HepG2 (cell line): ENCODE measurements around the gene UNC79. TPM values are rescaled to one million over a fixed set of nuclear protein-coding genes. Genes with fewer than 3 reads are reported as not detected.
A peak's percentile ranks its signal among the peaks of the same experiment; 100 is the strongest.

ENCODE experiments used
- ATAC-seq: fragments of 200-7000 bp; cut with Tn5 transposase; 3 replicates; pipeline ENCODE4 v1.9.1; 2020; ENCODE audit warnings: mild to moderate bottlenecking, moderate library complexity
- BruUV-seq: library from RNA; stranded (reverse); fragments of 400-500 nt; replicated peaks from 2 replicates; lab custom pipeline; 2021; lab: Mats Ljungman, UMichigan
- CTCF ChIA-PET: fragments of 300-600 bp; formaldehyde crosslinking; extraction: SDS; loops from one replicate; lab custom pipeline; 2021; ENCODE audit warnings: low total read pairs, inconsistent platforms, low intra/inter-chr PET ratio; lab: Yijun Ruan, JAX
- POLR2A ChIA-PET: fragments of 350-600 bp; sonication (Branson Sonifier 250); formaldehyde crosslinking; loops from one replicate; lab custom pipeline; 2020; ENCODE audit warnings: antibody characterized with exemption, inconsistent platforms; lab: Yijun Ruan, JAX
- DNase-seq: peaks from one replicate; pipeline ENCODE4 v3.0.0-alpha.2; 2015; ENCODE audit warnings: low spot score
- FAIRE-seq: peaks from 3 replicates; lab custom pipeline; 2011; peaks lifted over from hg19 to GRCh38; lab: Jason Lieb, UNC
- H2AFZ ChIP-seq: one replicate; pipeline ENCODE4 v1.6.1; 2011; ENCODE audit warnings: low read length, inconsistent platforms
- H3K27ac ChIP-seq: fragments of 300-600 bp; 3 replicates; pipeline ENCODE4 v1.8.0; 2011; ENCODE audit warnings: mixed run types, mild to moderate bottlenecking, mixed read lengths, low read length, inconsistent platforms; ENCODE audit not compliant: insufficient read depth; ENCODE audit errors: extremely low read length
- H3K27me3 ChIP-seq, 2 experiments: fragments of 200-600 bp in 1 of 2; 2 replicates in 1 of 2; 3 replicates in 1 of 2; pipeline versions ENCODE4 v1.6.0 to v1.8.0; 2011; ENCODE audit warnings: low read length in 2 of 2, mild to moderate bottlenecking in 2 of 2, moderate library complexity in 2 of 2, inconsistent platforms in 1 of 2; ENCODE audit not compliant: insufficient read depth in 2 of 2, control insufficient read depth in 1 of 2
- H3K36me3 ChIP-seq, 2 experiments: fragments of 200-600 bp in 1 of 2; replicated peaks in 1 of 2; 2 replicates in 1 of 2; 3 replicates in 1 of 2; pipeline versions ENCODE4 v1.5.1 to v1.8.0; 2011; ENCODE audit warnings: low read length in 2 of 2, inconsistent platforms in 1 of 2; ENCODE audit not compliant: insufficient read depth in 2 of 2, control insufficient read depth in 1 of 2
- H3K4me1 ChIP-seq: 2 replicates; pipeline ENCODE4 v1.5.1; 2012; ENCODE audit warnings: low read length, inconsistent platforms; ENCODE audit not compliant: insufficient read depth
- H3K4me2 ChIP-seq: 2 replicates; pipeline ENCODE4 v1.6.0; 2011; ENCODE audit warnings: low read depth, low read length, inconsistent platforms
- H3K4me3 ChIP-seq, 3 experiments: fragments of 200-600 bp in 1 of 3; sonication (generic), shearing (Covaris generic) in 1 of 3; replicated peaks in 1 of 3; 2 replicates each; pipeline ENCODE4 v1.5.1; 2011 to 2016; ENCODE audit warnings: low read length in 3 of 3, inconsistent platforms in 2 of 3, low read depth in 2 of 3, mild to moderate bottlenecking in 2 of 3, control low read depth in 1 of 3, mixed read lengths in 1 of 3; ENCODE audit not compliant: insufficient read depth in 1 of 3
- H3K79me2 ChIP-seq: one replicate; pipeline ENCODE4 v1.6.1; 2011; ENCODE audit warnings: low read length, inconsistent platforms; ENCODE audit not compliant: insufficient read depth
- H3K9ac ChIP-seq: 2 replicates; pipeline ENCODE4 v1.6.0; 2011; ENCODE audit warnings: mild to moderate bottlenecking, low read depth, low read length, inconsistent platforms; ENCODE audit not compliant: insufficient read depth
- H3K9me3 ChIP-seq: 2 replicates; pipeline ENCODE4 v1.5.1; 2012; ENCODE audit warnings: mild to moderate bottlenecking, low read length
- H4K20me1 ChIP-seq: 2 replicates; pipeline ENCODE4 v1.6.0; 2011; ENCODE audit warnings: inconsistent platforms, mild to moderate bottlenecking, low read length, moderate library complexity; ENCODE audit not compliant: insufficient read depth
- ARNTL ChIP-seq: sonication (generic); formaldehyde crosslinking; IDR thresholded peaks from 2 replicates; pipeline ENCODE4 v1.4.0; 2020; ENCODE audit warnings: mild to moderate bottlenecking, missing genetic modification reagents
- CBX2 ChIP-seq, 2 experiments: fragments of 200-600 bp in 1 of 2; sonication (generic); formaldehyde crosslinking in 1 of 2; IDR thresholded peaks; 2 replicates each; pipeline versions ENCODE4 v1.7.0 to v1.8.1; 2018 to 2022; ENCODE audit warnings: low read depth in 2 of 2, low read length in 1 of 2, mild to moderate bottlenecking in 1 of 2, missing genetic modification reagents in 1 of 2
- IRF2 ChIP-seq: IDR thresholded peaks from 2 replicates; pipeline ENCODE4 v1.6.1; 2018; ENCODE audit warnings: missing genetic modification reagents, missing compliant biosample characterization
- PLSCR1 ChIP-seq: sonication (generic); formaldehyde crosslinking; IDR thresholded peaks from 2 replicates; pipeline ENCODE4 v1.5.0; 2020; ENCODE audit warnings: missing genetic modification reagents, mild to moderate bottlenecking, borderline replicate concordance
- POLR2A ChIP-seq, 2 experiments: IDR thresholded peaks; 2 replicates each; pipeline ENCODE4 v1.6.1; 2011; ENCODE audit warnings: low read depth in 2 of 2, low read length in 2 of 2, mild to moderate bottlenecking in 1 of 2, moderate library complexity in 1 of 2; ENCODE audit not compliant: insufficient read depth in 1 of 2
- RAD21 ChIP-seq: fragments of 450-650 bp; formaldehyde crosslinking; IDR thresholded peaks from 2 replicates; pipeline ENCODE4 v1.5.0; 2020; ENCODE audit warnings: mild to moderate bottlenecking
- SP140L ChIP-seq: sonication (generic); formaldehyde crosslinking; IDR thresholded peaks from 2 replicates; pipeline ENCODE4 v1.4.0; 2020; ENCODE audit warnings: missing genetic modification reagents, borderline replicate concordance
- USF2 ChIP-seq, 2 experiments: sonication (generic) in 1 of 2; formaldehyde crosslinking in 1 of 2; IDR thresholded peaks; 2 replicates each; pipeline versions ENCODE4 v1.5.1 to v1.6.1; 2011 to 2020; ENCODE audit warnings: borderline replicate concordance in 1 of 2, low read depth in 1 of 2, low read length in 1 of 2, mild to moderate bottlenecking in 1 of 2, missing genetic modification reagents in 1 of 2, moderate library complexity in 1 of 2
- ZBTB25 ChIP-seq: IDR thresholded peaks from 2 replicates; pipeline ENCODE4 v1.6.1; 2018; ENCODE audit warnings: missing genetic modification reagents
- ZNF430 ChIP-seq: sonication (generic); formaldehyde crosslinking; IDR thresholded peaks from 2 replicates; pipeline ENCODE4 v1.9.0; 2021; ENCODE audit warnings: mild to moderate bottlenecking, missing genetic modification reagents
- ZNF781 ChIP-seq: sonication (generic); formaldehyde crosslinking; IDR thresholded peaks from 2 replicates; pipeline ENCODE4 v1.5.1; 2020; ENCODE audit warnings: borderline replicate concordance, mild to moderate bottlenecking, missing genetic modification reagents; ENCODE audit errors: not compliant biosample characterization
- WGBS: methylation state at CpG from one replicate; pipeline ENCODE4 v1.1.6; 2017; ENCODE audit warnings: low lambda C conversion rate; 5-methylcytosine and 5-hydroxymethylcytosine counted together
- in situ Hi-C: cut with HindIII; loops from 2 replicates; pipeline ENCODE4 v1.10.0; 2017; ENCODE audit warnings: low pct_unique_long_range_greater_than_20kb; ENCODE audit not compliant: extremely low pct_ligation_motif_present
- intact Hi-C: fragments of 100-400 bp; cut with micrococcal nuclease; formaldehyde crosslinking; loops from one replicate; pipeline ENCODE4 v1.10.0; 2022; ENCODE audit not compliant: unreplicated experiment
- polyA plus RNA-seq, 8 experiments: library from polyadenylated mRNA; depleted of rRNA in 3 of 8; stranded (reverse) in 7 of 8; unstranded in 1 of 8; fragments of >200 nt; fragmentation: Illumina TruSeq in 4 of 8; extraction: Trizol in 4 of 8; gene quantifications; 2 replicates each; pipeline versions ENCODE4 v1.2.1 to v1.2.3, GENCODE V29; 2011 to 2016; ENCODE audit warnings: low read depth in 4 of 8, missing spikeins in 1 of 8, mixed read lengths in 1 of 8; ENCODE audit not compliant: insufficient read depth in 1 of 8
- total RNA-seq, 5 experiments: library from RNA; depleted of rRNA; stranded (reverse); fragments of >200 nt; fragmentation: Illumina TruSeq; extraction: Trizol; gene quantifications; 2 replicates each; pipeline ENCODE4 v1.2.3, GENCODE V29; 2016; ENCODE audit warnings: low read depth in 1 of 5

UNC79 gene
- total and polyA plus RNA-seq, 2 of the 13 experiments (the other 11 are each of a cell fraction or from before 2014, with no cell fraction given): under 0.01 TPM; not detected in 1

GRCh38 chr14:93725993-93726392 is 295.3 kb downstream of the UNC79 start:
- Histone ChIP-seq H2AFZ (no peak overlapping the region), H3K36me3 (no peaks in the 10 kb centered on the region), H4K20me1 (no peaks in the 10 kb centered on the region), H3K27me3 (no peaks in the 10 kb centered on the region), H3K9ac (no peak overlapping the region), H3K9me3 (no peaks in the 10 kb centered on the region), H3K27ac (no peak overlapping the region), H3K4me2 (no peak overlapping the region), H3K4me3 (no peak overlapping the region), H3K79me2 (no peaks in the 10 kb centered on the region), H3K4me1 (no peaks in the 10 kb centered on the region)
- WGBS: 83% methylated on average over 3 of the region's 9 CpGs
- no TSS peak for BruUV-seq
- ATAC-seq (no peak), DNase-seq (no peak), FAIRE-seq (no peak)
- intact Hi-C loops: no loop called here
- no peak for TF ChIP-seq ZNF781 (CRISPR knock-in tag)
- ChIA-PET CTCF (no interaction called here), POLR2A (no interaction called here)
- in situ Hi-C loops: no loop called here

- Histone ChIP-seq H3K36me3 (no peaks in the 10 kb centered on the region), H3K4me1 (no peaks in the 10 kb centered on the region), H3K4me3 (no peak overlapping the region), H4K20me1 (no peaks in the 10 kb centered on the region), H3K27ac (no peak overlapping the region), H3K27me3 (no peaks in the 10 kb centered on the region), H3K4me2 (no peak overlapping the region), H3K9ac (no peak overlapping the region), H2AFZ (no peak overlapping the region), H3K79me2 (no peaks in the 10 kb centered on the region), H3K9me3 (no peaks in the 10 kb centered on the region)
- DNase-seq (no peak), FAIRE-seq (no peak), ATAC-seq (peak; percentile 46; the same call in 2 of the 3 replicates)
- intact Hi-C loops: no loop called here
- CTCF ChIA-PET: no interaction called here
- in situ Hi-C loops: no loop called here
- no TSS peak for BruUV-seq
- POLR2A ChIA-PET: no interaction called here
- 81% methylated on average over 12 of the region's 23 CpGs for WGBS
- TF ChIP-seq RAD21 (CRISPR knock-in tag): no peak
- no peak for TF ChIP-seq ZBTB25
- TF ChIP-seq POLR2A (IDR thresholded peaks at IDR 0.05; ENCODE audit: insufficient read depth in 1 of 2, low read depth in 2 of 2, low read length in 2 of 2): no peak
- TF ChIP-seq PLSCR1 (CRISPR knock-in tag): no peak
- TF ChIP-seq USF2 (IDR thresholded peaks at IDR 0.05; ENCODE audit: low read depth, low read length): no peak
- TF ChIP-seq USF2 (CRISPR knock-in tag; IDR thresholded peaks at IDR 0.05; ENCODE audit: borderline replicate concordance): no peak
- no peak for TF ChIP-seq SP140L
- no peak for TF ChIP-seq ARNTL (CRISPR knock-in tag)
- TF ChIP-seq IRF2 (CRISPR knock-in tag): no peak
- no peak for TF ChIP-seq ZNF430 (CRISPR knock-in tag)
- TF ChIP-seq CBX2 (IDR thresholded peaks at IDR 0.05; ENCODE audit: low read depth, low read length): no peak
- TF ChIP-seq CBX2 (CRISPR knock-in tag; IDR thresholded peaks at IDR 0.05; ENCODE audit: low read depth): no peak
Observed at GRCh38 chr14:93727039-93727740, 296.5 kb downstream of the UNC79 start.
